ENCODE results near the gene TUT4.

TUT4 gene

DNA sequence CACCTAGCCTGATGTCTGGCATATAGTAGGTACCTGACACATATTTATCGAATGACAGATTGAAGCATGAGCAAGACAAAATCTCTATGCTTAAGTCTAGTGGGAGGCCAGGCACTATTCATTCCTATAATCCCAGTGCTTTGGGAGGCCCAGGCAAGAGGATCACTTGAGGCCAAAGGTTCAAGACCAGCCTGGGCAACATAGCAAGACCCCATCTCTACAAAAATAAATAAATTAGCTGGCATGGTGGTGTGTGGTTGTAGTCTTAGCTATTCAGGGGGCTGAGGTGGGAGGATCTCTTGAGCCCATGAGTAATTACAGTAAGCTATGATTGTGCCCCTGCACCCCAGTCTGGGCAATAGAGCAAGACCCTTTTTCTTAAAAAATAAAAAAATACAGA, 23.2 kb upstream of the TUT4 start:
- TF ChIP-seq, protein P1, sequence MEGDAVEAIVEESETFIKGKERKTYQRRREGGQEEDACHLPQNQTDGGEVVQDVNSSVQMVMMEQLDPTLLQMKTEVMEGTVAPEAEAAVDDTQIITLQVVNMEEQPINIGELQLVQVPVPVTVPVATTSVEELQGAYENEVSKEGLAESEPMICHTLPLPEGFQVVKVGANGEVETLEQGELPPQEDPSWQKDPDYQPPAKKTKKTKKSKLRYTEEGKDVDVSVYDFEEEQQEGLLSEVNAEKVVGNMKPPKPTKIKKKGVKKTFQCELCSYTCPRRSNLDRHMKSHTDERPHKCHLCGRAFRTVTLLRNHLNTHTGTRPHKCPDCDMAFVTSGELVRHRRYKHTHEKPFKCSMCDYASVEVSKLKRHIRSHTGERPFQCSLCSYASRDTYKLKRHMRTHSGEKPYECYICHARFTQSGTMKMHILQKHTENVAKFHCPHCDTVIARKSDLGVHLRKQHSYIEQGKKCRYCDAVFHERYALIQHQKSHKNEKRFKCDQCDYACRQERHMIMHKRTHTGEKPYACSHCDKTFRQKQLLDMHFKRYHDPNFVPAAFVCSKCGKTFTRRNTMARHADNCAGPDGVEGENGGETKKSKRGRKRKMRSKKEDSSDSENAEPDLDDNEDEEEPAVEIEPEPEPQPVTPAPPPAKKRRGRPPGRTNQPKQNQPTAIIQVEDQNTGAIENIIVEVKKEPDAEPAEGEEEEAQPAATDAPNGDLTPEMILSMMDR (IDR thresholded peaks at IDR 0.05; ENCODE audit: borderline replicate concordance, control extremely low read depth, extremely low read depth, insufficient read depth, missing control alignments) = no peak
- no peak for DNase-seq (ENCODE audit: low spot score)
- in situ Hi-C loops (cut with MboI; ENCODE audit: low sequenced_read_pairs, unreplicated experiment) = no loop called here

DNA sequence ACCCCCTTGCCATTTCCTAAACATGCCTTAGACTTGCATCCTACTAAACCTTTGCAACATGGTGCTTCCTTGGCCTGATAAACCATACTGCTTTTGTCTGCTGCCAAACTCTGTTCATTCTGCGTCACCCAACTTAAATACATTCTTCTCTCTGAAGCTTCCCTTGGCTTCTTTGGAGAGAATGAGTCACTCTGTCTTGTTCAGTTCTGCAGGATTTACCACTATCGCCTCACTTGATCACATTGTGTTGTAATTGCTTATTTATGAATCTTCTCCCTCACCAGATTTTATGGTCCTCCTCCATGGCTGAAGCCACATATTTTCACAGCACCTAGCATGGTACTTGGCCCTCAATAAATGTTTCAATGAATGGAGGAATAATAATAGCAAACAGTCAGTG, 21.7 kb upstream of the TUT4 start:
- no peak for DNase-seq (ENCODE audit: low spot score)
- in situ Hi-C loops (cut with MboI; ENCODE audit: low sequenced_read_pairs, unreplicated experiment) = no loop called here
- TF ChIP-seq, protein P1 (IDR thresholded peaks at IDR 0.05; ENCODE audit: borderline replicate concordance, control extremely low read depth, extremely low read depth, insufficient read depth, missing control alignments) = no peak

DNA sequence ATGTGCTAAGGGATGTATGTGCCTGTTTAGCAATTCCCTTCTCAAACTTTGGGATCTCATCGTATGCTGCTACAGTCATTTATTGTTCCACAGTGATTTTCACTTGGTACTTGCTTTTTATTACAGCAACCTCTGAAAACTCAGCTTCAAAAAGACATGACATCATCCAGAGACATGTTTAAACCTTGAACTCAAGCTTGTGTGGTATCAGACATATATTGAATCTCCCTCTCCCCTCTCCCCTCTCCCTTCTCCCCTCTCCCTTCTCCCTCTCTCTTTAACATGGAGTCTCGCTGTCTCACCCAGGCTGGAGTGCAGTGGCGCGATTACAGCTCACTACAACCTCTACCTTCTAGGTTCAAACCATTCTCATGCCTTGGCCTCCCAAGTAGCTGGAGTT, 19.5 kb upstream of the TUT4 start:
- in situ Hi-C loops (cut with MboI; ENCODE audit: low sequenced_read_pairs, unreplicated experiment) = no loop called here
- TF ChIP-seq, protein P1 (IDR thresholded peaks at IDR 0.05; ENCODE audit: borderline replicate concordance, control extremely low read depth, extremely low read depth, insufficient read depth, missing control alignments) = no peak
- DNase-seq (ENCODE audit: low spot score) = no peak

DNA sequence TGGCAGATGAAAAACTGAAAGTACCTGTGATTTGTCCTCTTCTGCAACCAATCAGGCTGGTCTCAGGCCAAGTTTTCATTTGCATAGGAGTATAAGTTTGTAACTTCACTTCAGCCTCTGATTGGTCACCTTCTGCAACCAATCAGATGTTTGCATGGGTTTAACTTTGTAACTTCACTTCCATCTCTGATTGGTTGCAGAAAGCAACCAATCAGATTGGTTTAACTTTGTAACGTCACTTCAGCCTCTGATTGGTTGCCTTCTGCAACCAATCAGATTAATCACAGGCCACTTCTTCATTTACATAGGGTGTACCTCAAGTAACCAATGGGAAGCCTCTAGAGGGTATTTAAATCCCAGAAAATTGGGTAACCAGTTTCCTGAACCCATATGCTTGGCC, 18.9 kb upstream of the TUT4 start:
- DNase-seq (ENCODE audit: low spot score) = no peak
- TF ChIP-seq, protein P1 (IDR thresholded peaks at IDR 0.05; ENCODE audit: borderline replicate concordance, control extremely low read depth, extremely low read depth, insufficient read depth, missing control alignments) = no peak
- in situ Hi-C loops (cut with MboI; ENCODE audit: low sequenced_read_pairs, unreplicated experiment) = no loop called here

DNA sequence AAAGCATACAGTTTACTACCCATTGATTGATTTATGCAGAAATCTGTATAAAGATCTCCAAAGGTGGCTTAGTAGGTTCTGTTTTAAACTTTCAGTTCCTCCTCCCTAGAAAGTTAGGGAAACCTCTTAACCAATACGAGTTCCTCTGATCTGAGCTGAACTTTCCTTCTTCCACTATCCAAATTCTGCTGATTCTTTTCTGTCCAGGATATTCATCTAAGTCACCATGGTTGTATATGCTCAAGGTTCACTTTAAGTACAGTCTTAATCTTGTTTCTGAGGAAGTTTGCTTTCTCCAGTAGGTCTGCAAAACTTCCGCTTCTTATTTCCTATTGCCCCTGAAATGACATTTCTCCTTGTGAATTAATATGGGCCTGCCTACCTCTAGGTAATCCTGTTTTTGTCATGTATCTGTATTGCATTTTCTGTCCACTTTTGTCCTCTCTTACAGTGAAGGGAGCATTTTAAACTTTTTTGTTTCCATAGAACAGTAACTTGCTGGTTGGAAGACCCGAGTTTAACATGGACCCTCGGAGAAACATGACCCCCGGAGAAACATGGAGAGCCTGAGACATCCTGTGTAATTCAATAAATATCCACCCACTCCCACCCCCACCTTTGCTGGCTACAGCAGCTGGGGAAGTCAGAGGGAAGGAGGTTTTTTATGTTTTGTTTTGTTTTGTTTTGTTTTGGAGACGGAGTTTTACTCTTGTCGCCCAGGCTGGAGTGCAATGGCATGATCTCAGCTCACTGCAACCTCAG, 16.7 kb upstream of the TUT4 start:
- DNase-seq (ENCODE audit: low spot score) = no peak
- TF ChIP-seq, protein P1 (IDR thresholded peaks at IDR 0.05; ENCODE audit: borderline replicate concordance, control extremely low read depth, extremely low read depth, insufficient read depth, missing control alignments) = no peak
- in situ Hi-C loops (cut with MboI; ENCODE audit: low sequenced_read_pairs, unreplicated experiment) = no loop called here

DNA sequence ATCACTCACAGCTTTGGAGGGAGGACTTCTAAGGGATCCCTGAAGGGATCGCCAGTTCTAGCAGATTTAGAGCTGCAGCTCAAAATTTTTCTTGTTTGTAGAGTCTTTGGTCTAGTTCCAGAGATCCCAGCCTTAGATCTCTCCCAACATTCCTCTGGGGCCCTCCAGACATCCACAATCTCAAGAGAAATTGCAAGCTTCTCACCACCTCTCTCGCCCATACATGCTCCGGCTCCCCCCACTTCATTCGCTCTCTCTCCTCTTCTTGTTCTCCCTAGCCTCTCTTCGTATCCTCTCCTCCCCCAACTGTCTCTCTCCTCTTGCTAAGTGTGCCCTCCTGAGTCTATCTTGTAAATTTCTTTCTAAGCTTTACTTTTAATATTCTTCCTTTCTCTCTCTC, 15.1 kb upstream of the TUT4 start:
- TF ChIP-seq, protein P1 (IDR thresholded peaks at IDR 0.05; ENCODE audit: borderline replicate concordance, control extremely low read depth, extremely low read depth, insufficient read depth, missing control alignments) = no peak
- no peak for DNase-seq (ENCODE audit: low spot score)
- in situ Hi-C loops (cut with MboI; ENCODE audit: low sequenced_read_pairs, unreplicated experiment) = no loop called here

All from GM13976 (cell line).